Mammary epithelial cell (primary cell): ENCODE data around the gene CD4.
"Not testable (repeated sequence)": the region's sequence is repeated elsewhere in the genome, so short reads cannot be mapped to it uniquely, and the experiment has no call there.

Experiments used
- EZH2 ChIP-seq: IDR thresholded peaks from 2 replicates; pipeline ENCODE4 v1.6.1; 2012; ENCODE audit warnings: low read length, inconsistent platforms, borderline replicate concordance
- TF ChIP-seq, protein P1 (sequence below), 2 donors: IDR thresholded peaks in 1 of 2; conservative IDR thresholded peaks in 1 of 2; 2 replicates each; pipeline ENCODE4 v1.5.1; 2011 to 2012; ENCODE audit warnings: inconsistent platforms in 2 of 2, low read length in 2 of 2, mild to moderate bottlenecking in 2 of 2, control low read depth in 1 of 2, low read depth in 1 of 2; ENCODE audit not compliant: insufficient read depth in 1 of 2; ENCODE audit errors: extremely low read depth in 1 of 2

GRCh38 chr12:6743300-6743699 lies 46.0 kb upstream of the CD4 start:
- TF ChIP-seq, protein P1, sequence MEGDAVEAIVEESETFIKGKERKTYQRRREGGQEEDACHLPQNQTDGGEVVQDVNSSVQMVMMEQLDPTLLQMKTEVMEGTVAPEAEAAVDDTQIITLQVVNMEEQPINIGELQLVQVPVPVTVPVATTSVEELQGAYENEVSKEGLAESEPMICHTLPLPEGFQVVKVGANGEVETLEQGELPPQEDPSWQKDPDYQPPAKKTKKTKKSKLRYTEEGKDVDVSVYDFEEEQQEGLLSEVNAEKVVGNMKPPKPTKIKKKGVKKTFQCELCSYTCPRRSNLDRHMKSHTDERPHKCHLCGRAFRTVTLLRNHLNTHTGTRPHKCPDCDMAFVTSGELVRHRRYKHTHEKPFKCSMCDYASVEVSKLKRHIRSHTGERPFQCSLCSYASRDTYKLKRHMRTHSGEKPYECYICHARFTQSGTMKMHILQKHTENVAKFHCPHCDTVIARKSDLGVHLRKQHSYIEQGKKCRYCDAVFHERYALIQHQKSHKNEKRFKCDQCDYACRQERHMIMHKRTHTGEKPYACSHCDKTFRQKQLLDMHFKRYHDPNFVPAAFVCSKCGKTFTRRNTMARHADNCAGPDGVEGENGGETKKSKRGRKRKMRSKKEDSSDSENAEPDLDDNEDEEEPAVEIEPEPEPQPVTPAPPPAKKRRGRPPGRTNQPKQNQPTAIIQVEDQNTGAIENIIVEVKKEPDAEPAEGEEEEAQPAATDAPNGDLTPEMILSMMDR (conservative IDR thresholded peaks at IDR 0.05 in 1 of 2, IDR thresholded peaks at IDR 0.05 in 1 of 2; ENCODE audit: extremely low read depth in 1 of 2, insufficient read depth in 1 of 2, low read depth in 1 of 2, low read length in 2 of 2) = not testable (repeated sequence)
- not testable (repeated sequence) for TF ChIP-seq EZH2
